Endothelial cell of umbilical vein (primary cell): Measurements from ENCODE around the gene SAMD1. TPM values are rescaled to one million over a fixed set of nuclear protein-coding genes. Genes with fewer than 3 reads are reported as not detected.

Experiments used
- BruUV-seq: library from RNA; stranded (reverse); fragments of 400-500 nt; replicated peaks from 2 replicates; lab custom pipeline; 2021; lab: Mats Ljungman, UMichigan
- CTCF ChIA-PET: fragments of 300-600, 350-600 bp; sonication (Branson Sonifier 250); formaldehyde crosslinking; loops from one replicate; lab custom pipeline; 2021; ENCODE audit warnings: antibody characterized with exemption, inconsistent platforms; lab: Charles Lee
- POLR2A ChIA-PET: fragments of 300-600, 350-600 bp; sonication (Branson Sonifier 250); formaldehyde crosslinking; loops from one replicate; lab custom pipeline; 2021; ENCODE audit warnings: antibody characterized with exemption, inconsistent platforms; lab: Charles Lee
- DNase-seq: peaks from one replicate; pipeline ENCODE4 v3.0.0-alpha.2; 2011; ENCODE audit warnings: low read depth, low spot score
- FAIRE-seq: peaks from 2 replicates; lab custom pipeline; 2011; peaks lifted over from hg19 to GRCh38; lab: Jason Lieb, UNC
- H2AFZ ChIP-seq: 2 replicates; pipeline ENCODE4 v1.6.0; 2012; ENCODE audit warnings: low read depth, low read length, control low read depth, inconsistent platforms
- H3K27ac ChIP-seq: 2 replicates; pipeline ENCODE4 v1.5.1; 2011; ENCODE audit warnings: low read depth, mild to moderate bottlenecking, control low read depth, low read length, moderate library complexity; ENCODE audit not compliant: insufficient read depth
- H3K27me3 ChIP-seq, 2 experiments: 2 replicates each; pipeline versions ENCODE4 v1.6.0 to v1.6.1; 2011; ENCODE audit warnings: low read length in 2 of 2, mixed read lengths in 1 of 2; ENCODE audit not compliant: control insufficient read depth in 2 of 2, insufficient read depth in 2 of 2
- H3K36me3 ChIP-seq, 2 experiments: 2 replicates in 1 of 2; 3 replicates in 1 of 2; pipeline ENCODE4 v1.5.1; 2011; ENCODE audit warnings: low read length in 2 of 2, mild to moderate bottlenecking in 1 of 2, moderate library complexity in 1 of 2; ENCODE audit not compliant: control insufficient read depth in 2 of 2, insufficient read depth in 2 of 2; ENCODE audit errors: extremely low read depth in 1 of 2
- H3K4me1 ChIP-seq: 3 replicates; pipeline ENCODE4 v1.5.1; 2011; ENCODE audit warnings: mild to moderate bottlenecking, low read length; ENCODE audit not compliant: control insufficient read depth, insufficient read depth; ENCODE audit errors: extremely low read depth
- H3K4me2 ChIP-seq: 2 replicates; pipeline ENCODE4 v1.6.1; 2011; ENCODE audit warnings: low read length, control low read depth, mixed read lengths; ENCODE audit not compliant: insufficient read depth
- H3K4me3 ChIP-seq, 3 experiments: fragments of 200-600 bp in 1 of 3; sonication (generic), shearing (Covaris generic) in 1 of 3; replicated peaks in 1 of 3; 2 replicates each; pipeline ENCODE4 v1.5.1; 2011 to 2016; ENCODE audit warnings: control low read depth in 3 of 3, low read length in 3 of 3, mild to moderate bottlenecking in 2 of 3, inconsistent platforms in 1 of 3, low read depth in 1 of 3, moderate library complexity in 1 of 3; ENCODE audit not compliant: insufficient read depth in 1 of 3
- H3K79me2 ChIP-seq: 2 replicates; pipeline ENCODE4 v1.6.0; 2012; ENCODE audit warnings: low read length, inconsistent platforms; ENCODE audit not compliant: control insufficient read depth, insufficient read depth
- H3K9ac ChIP-seq: replicated peaks from 2 replicates; pipeline ENCODE3; 2011; ENCODE audit warnings: low read length, control low read depth; ENCODE audit not compliant: insufficient read depth; ENCODE audit errors: extremely low read depth
- H3K9me1 ChIP-seq: replicated peaks from 3 replicates; pipeline ENCODE4 v1.6.0; 2011; ENCODE audit warnings: mild to moderate bottlenecking, low read length; ENCODE audit not compliant: control insufficient read depth, insufficient read depth; ENCODE audit errors: extremely low read depth
- H3K9me3 ChIP-seq: replicated peaks from 2 replicates; pipeline ENCODE4 v1.5.1; 2012; ENCODE audit warnings: low read length, inconsistent platforms; ENCODE audit not compliant: control insufficient read depth, insufficient read depth
- H4K20me1 ChIP-seq: replicated peaks from 2 replicates; pipeline ENCODE3; 2011; ENCODE audit warnings: mild to moderate bottlenecking, low read length; ENCODE audit not compliant: control insufficient read depth, insufficient read depth; ENCODE audit errors: extremely low read depth
- CTCF ChIP-seq, 2 donors: IDR thresholded peaks; 1 replicate in 1 of 2; 2 replicates in 1 of 2; pipeline ENCODE4 v1.5.1; 2011; ENCODE audit warnings: low read length in 2 of 2, mild to moderate bottlenecking in 2 of 2, moderate library complexity in 2 of 2, control low read depth in 1 of 2, inconsistent platforms in 1 of 2, low read depth in 1 of 2; ENCODE audit not compliant: insufficient read depth in 1 of 2; ENCODE audit errors: extremely low read depth in 1 of 2
- EZH2 ChIP-seq: IDR thresholded peaks from 2 replicates; pipeline ENCODE4 v1.6.1; 2012; ENCODE audit warnings: borderline replicate concordance, low read depth, mild to moderate bottlenecking, moderate library complexity, low read length, inconsistent platforms; ENCODE audit not compliant: severe bottlenecking
- FOS ChIP-seq: IDR thresholded peaks from 2 replicates; pipeline ENCODE4 v1.6.1; 2011; ENCODE audit warnings: mild to moderate bottlenecking, low read length, moderate library complexity, borderline replicate concordance; ENCODE audit not compliant: insufficient read depth
- GATA2 ChIP-seq: IDR thresholded peaks from 2 replicates; pipeline ENCODE4 v1.7.0; 2011; ENCODE audit warnings: low read depth, mild to moderate bottlenecking, moderate library complexity, mixed read lengths, low read length; ENCODE audit not compliant: insufficient read length, insufficient read depth
- JUN ChIP-seq: IDR thresholded peaks from 2 replicates; pipeline ENCODE4 v1.6.1; 2011; ENCODE audit warnings: borderline replicate concordance, low read depth; ENCODE audit not compliant: insufficient read length, insufficient read depth
- MAX ChIP-seq: IDR thresholded peaks from 2 replicates; pipeline ENCODE4 v1.6.1; 2011; ENCODE audit not compliant: insufficient read depth, insufficient read length
- MYC ChIP-seq: IDR thresholded peaks from one replicate; pipeline ENCODE4 v1.6.1; 2011; ENCODE audit warnings: mild to moderate bottlenecking, low read depth, low read length
- POLR2A ChIP-seq: IDR thresholded peaks from 2 replicates; pipeline ENCODE4 v1.6.1; 2012; ENCODE audit warnings: low read depth, mild to moderate bottlenecking, control low read depth, low read length
- POLR2AphosphoS5 ChIP-seq: IDR thresholded peaks from 2 replicates; pipeline ENCODE4 v1.6.1; 2012; ENCODE audit warnings: low read depth, mild to moderate bottlenecking, control low read depth, low read length, moderate library complexity; ENCODE audit not compliant: insufficient read depth
- dilution Hi-C: fragments of 300-500 bp; cut with MboI; formaldehyde crosslinking; loops from one replicate; pipeline ENCODE4 v1.15.0; 2019; ENCODE audit warnings: low sequenced_read_pairs; ENCODE audit not compliant: extremely low pct_ligation_motif_present
- intact Hi-C: fragments of 100-400 bp; cut with micrococcal nuclease; formaldehyde crosslinking; loops from one replicate; pipeline ENCODE4 v1.10.0; 2022
- polyA plus RNA-seq, 4 experiments: library from polyadenylated mRNA; depleted of rRNA in 3 of 4; stranded (reverse) in 3 of 4; unstranded in 1 of 4; fragments of >200 nt; gene quantifications; 2 replicates each; pipeline versions ENCODE4 v1.2.1 to v1.2.3, GENCODE V29; 2011 to 2012; ENCODE audit warnings: missing spikeins in 1 of 4
- total RNA-seq: library from RNA; stranded (reverse); gene quantifications from 2 replicates; pipeline ENCODE4 v1.2.3, GENCODE V29; 2021

The SAMD1 gene
- total and polyA plus RNA-seq, 2 donors (not counting 3 experiments of a cell fraction or from before 2014, with no cell fraction given), result 14.1 to 35.9 TPM

GRCh38 chr19:14122924-14123323 lies 32.4 kb upstream of the SAMD1 start:
- no peak overlapping the region for H2AFZ ChIP-seq
- H3K36me3 ChIP-seq, result peaks cover 0 to 3% of the 10 kb centered on the region in 2 experiments
- ChIA-PET CTCF (interaction anchor here (1.7 kb wide), 1 partner anchor 14 kb away, joined by 8 read pairs; the partner anchor contains the start of gene ASF1B), POLR2A (no interaction called here)
- no peak overlapping the region for H3K4me2 ChIP-seq
- dilution Hi-C loops, result no loop called here
- TF ChIP-seq POLR2AphosphoS5 (no peak), GATA2 (no peak), CTCF (IDR thresholded peaks at IDR 0.05; ENCODE audit: extremely low read depth in 1 of 2, insufficient read depth in 1 of 2, low read depth in 1 of 2, low read length in 2 of 2) (no peak), MAX (no peak), EZH2 (no peak), JUN (no peak), MYC (no peak), FOS (no peak), POLR2A (no peak)
- H3K27ac ChIP-seq, result no peak overlapping the region
- no peaks in the 10 kb centered on the region for H3K9me3 ChIP-seq
- no peak overlapping the region for H3K9ac ChIP-seq
- H3K9me1 ChIP-seq, result no peaks in the 10 kb centered on the region
- H4K20me1 ChIP-seq, result no peaks in the 10 kb centered on the region
- intact Hi-C loops, result no loop called here
- DNase-seq (no peak), FAIRE-seq (no peak)
- H3K4me1 ChIP-seq, result peaks cover 11% of the 10 kb centered on the region
- no TSS peak for BruUV-seq
- no peaks in the 10 kb centered on the region for H3K79me2 ChIP-seq
- no peaks in the 10 kb centered on the region for H3K27me3 ChIP-seq
- H3K4me3 ChIP-seq, result no peak overlapping the region
